ENCODE data around the gene IFT57. TPM values are rescaled to one million over a fixed set of nuclear protein-coding genes. Genes with fewer than 3 reads are reported as not detected.
A peak's percentile ranks its signal among the peaks of the same experiment; 100 is the strongest.

The IFT57 gene
- total and polyA plus RNA-seq, 3 experiments from 2014 or later, result 33.2 to 45.9 (median 43.0) TPM

DNA sequence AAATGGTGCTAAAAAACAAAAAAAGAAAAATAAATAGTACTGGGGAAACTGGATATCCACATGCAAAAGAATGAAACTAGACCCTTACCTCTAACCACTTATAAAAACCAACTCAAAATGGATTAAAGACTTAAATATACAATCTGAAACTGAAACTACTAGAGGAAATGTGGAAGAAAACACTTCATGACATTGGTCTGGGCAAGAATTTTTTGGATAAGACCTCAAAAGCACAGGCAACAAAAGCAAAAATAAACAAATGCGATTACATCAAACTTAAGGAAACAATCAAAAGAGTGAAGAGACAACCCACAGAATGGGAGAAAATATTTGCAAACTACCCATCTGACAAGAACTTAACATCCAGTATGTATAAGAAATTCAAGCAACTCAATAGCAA is 6.4 kb downstream of the IFT57 start:
- Histone ChIP-seq H3K4me3 (ENCODE audit: low read length) (no peak overlapping the region), H3K27ac (ENCODE audit: low read depth, low read length) (no peak overlapping the region), H3K9me3 (ENCODE audit: low read length) (no peaks in the 10 kb centered on the region), H3K4me1 (ENCODE audit: insufficient read depth, low read length) (peaks cover 23% of the 10 kb centered on the region), H3K36me3 (ENCODE audit: insufficient read depth, low read length) (no peaks in the 10 kb centered on the region), H3K27me3 (ENCODE audit: insufficient read depth, low read length, poor library complexity, severe bottlenecking) (no peaks in the 10 kb centered on the region)
- ChIA-PET POLR2A (no interaction called here), CTCF (no interaction called here)
- Mint-ChIP-seq H3K36me3 (peaks cover 17 to 40% (median 22%) of the 10 kb centered on the region in 3 donors), H3K4me1 (peaks cover 31 to 41% (median 36%) of the 10 kb centered on the region in 3 donors), H3K4me3 (peak overlapping the region in 3 of 7 donors; percentile 5 to 30 (median 17)), H3K27me3 (no peaks in the 10 kb centered on the region), H3K9me3 (no peaks in the 10 kb centered on the region), H3K27ac (peak overlapping the region in 6 of 8 donors; percentile 17 to 55 (median 26))
- no peak for DNase-seq

DNA sequence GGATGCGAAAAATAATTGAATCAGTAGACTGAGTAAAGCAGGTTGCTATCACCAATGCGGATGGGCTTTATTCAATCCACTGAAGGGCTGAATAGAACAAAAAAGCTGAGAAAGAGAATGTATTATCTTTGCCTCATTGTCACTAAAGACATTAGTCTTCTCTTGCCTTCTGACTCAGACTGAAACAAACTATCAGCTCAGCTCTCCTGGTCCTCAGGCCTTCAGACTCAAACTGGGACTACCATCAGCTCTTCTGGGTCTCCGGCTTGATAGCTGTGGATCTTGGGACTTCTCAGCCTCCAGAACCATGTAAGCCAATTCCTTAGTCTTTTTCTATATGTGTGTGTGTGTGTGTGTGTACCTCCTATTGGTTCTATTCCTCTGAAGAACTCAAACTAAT is 12.6 kb downstream of the IFT57 start:
- Histone ChIP-seq H3K27ac (ENCODE audit: low read depth, low read length) (no peak overlapping the region), H3K9me3 (ENCODE audit: low read length) (no peaks in the 10 kb centered on the region), H3K36me3 (ENCODE audit: insufficient read depth, low read length) (no peaks in the 10 kb centered on the region), H3K4me1 (ENCODE audit: insufficient read depth, low read length) (no peaks in the 10 kb centered on the region), H3K27me3 (ENCODE audit: insufficient read depth, low read length, poor library complexity, severe bottlenecking) (no peaks in the 10 kb centered on the region), H3K4me3 (ENCODE audit: low read length) (no peak overlapping the region)
- Mint-ChIP-seq H3K36me3 (peaks cover 32 to 50% (median 33%) of the 10 kb centered on the region in 3 donors), H3K4me1 (no peaks in the 10 kb centered on the region), H3K4me3 (no peak overlapping the region), H3K27me3 (no peaks in the 10 kb centered on the region), H3K9me3 (no peaks in the 10 kb centered on the region), H3K27ac (peak overlapping the region in 3 of 8 donors; percentile 21 to 84 (median 35))
- ChIA-PET POLR2A (interaction anchor here (0.5 kb wide), 1 partner anchor 110 kb away, joined by 9 read pairs; no protein-coding TSS in a partner anchor), CTCF (no interaction called here)
- DNase-seq, result no peak

DNA sequence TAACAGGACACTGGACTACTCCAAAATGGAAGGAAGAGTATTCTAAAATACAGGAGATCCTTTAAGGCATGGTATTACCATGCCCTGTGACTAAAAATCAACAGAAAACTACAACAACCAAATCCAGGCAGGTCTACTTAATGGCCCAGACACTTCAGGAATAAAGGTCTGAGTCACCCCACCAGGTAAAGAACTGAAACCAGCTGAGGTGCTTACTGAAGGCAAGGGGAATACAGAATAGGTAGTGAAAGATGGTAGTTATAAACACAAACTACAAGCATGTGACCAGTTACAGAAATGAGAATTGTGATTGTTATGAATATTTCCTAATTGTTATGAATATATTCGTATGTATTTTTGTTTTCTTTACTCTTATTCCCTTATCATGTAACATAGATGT is 13.4 kb downstream of the IFT57 start:
- Histone ChIP-seq H3K4me1 (ENCODE audit: insufficient read depth, low read length) (no peaks in the 10 kb centered on the region), H3K27ac (ENCODE audit: low read depth, low read length) (no peak overlapping the region), H3K4me3 (ENCODE audit: low read length) (no peak overlapping the region), H3K9me3 (ENCODE audit: low read length) (no peaks in the 10 kb centered on the region), H3K36me3 (ENCODE audit: insufficient read depth, low read length) (no peaks in the 10 kb centered on the region), H3K27me3 (ENCODE audit: insufficient read depth, low read length, poor library complexity, severe bottlenecking) (no peaks in the 10 kb centered on the region)
- H3K4me3 Mint-ChIP-seq, result no peak overlapping the region
- H3K4me1 Mint-ChIP-seq, result no peaks in the 10 kb centered on the region
- no peaks in the 10 kb centered on the region for H3K9me3 Mint-ChIP-seq
- no peaks in the 10 kb centered on the region for H3K27me3 Mint-ChIP-seq
- CTCF ChIA-PET, result no interaction called here
- H3K27ac Mint-ChIP-seq, result peak overlapping the region in 1 of 8 donors; percentile 8
- POLR2A ChIA-PET, result interaction anchor here (0.5 kb wide), 1 partner anchor 110 kb away, joined by 9 read pairs; no protein-coding TSS in a partner anchor
- H3K36me3 Mint-ChIP-seq, result peaks cover 30 to 51% (median 37%) of the 10 kb centered on the region in 3 donors
- no peak for DNase-seq

DNA sequence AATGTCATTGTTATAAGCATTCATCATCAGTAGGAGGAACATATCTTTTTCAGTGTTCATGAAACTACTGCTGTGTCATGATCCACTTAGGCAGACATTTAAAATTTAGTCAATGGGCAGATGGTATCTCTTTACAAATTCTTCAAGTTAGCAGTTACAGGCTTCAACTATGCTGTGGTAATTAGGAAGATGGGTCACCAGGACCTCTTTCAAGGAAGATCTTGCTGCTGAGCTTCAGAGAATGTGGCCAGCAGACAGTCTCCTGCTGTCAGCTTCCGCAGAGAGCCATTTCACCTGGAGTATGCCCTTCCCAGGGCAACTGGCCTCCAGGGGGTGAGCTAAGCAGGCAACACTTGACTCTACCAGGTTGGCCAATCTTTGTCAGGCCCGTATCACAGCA is 19.4 kb downstream of the IFT57 start:
- ChIA-PET CTCF (no interaction called here), POLR2A (interaction anchor here (0.6 kb wide), 1 partner anchor 113 kb away, joined by 3 read pairs; no protein-coding TSS in a partner anchor)
- Mint-ChIP-seq H3K4me1 (peaks cover 4 to 15% (median 6%) of the 10 kb centered on the region in 3 donors), H3K27me3 (no peaks in the 10 kb centered on the region), H3K4me3 (no peak overlapping the region), H3K9me3 (no peaks in the 10 kb centered on the region), H3K27ac (no peak overlapping the region), H3K36me3 (peaks cover 17 to 21% (median 18%) of the 10 kb centered on the region in 3 donors)
- no peaks in the 10 kb centered on the region for H3K9me3 ChIP-seq (ENCODE audit: low read length)
- no peaks in the 10 kb centered on the region for H3K27me3 ChIP-seq (ENCODE audit: insufficient read depth, low read length, poor library complexity, severe bottlenecking)
- H3K27ac ChIP-seq (ENCODE audit: low read depth, low read length), result no peak overlapping the region
- H3K36me3 ChIP-seq (ENCODE audit: insufficient read depth, low read length), result no peaks in the 10 kb centered on the region
- DNase-seq, result no peak
- no peak overlapping the region for H3K4me3 ChIP-seq (ENCODE audit: low read length)
- H3K4me1 ChIP-seq (ENCODE audit: insufficient read depth, low read length), result no peaks in the 10 kb centered on the region

DNA sequence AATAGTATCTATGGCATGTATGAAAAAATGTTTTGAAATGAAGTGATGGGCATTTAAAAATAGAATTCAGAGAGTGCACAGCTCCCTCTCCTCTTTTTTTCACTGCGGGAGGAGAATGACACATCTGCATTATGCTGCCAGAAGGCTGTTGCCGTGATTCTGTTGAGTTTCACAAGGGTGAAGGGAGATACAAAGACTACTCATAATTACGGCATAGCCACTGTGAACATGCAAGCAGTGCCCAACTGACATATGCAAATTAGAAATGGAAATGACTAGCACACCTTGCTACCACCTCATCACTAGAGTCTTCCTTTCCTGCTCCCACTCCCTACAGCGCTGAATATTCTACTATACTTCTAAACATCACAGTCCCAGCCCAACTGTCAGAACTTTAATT is 20.1 kb downstream of the IFT57 start:
- no peaks in the 10 kb centered on the region for H3K27me3 ChIP-seq (ENCODE audit: insufficient read depth, low read length, poor library complexity, severe bottlenecking)
- Mint-ChIP-seq H3K4me1 (peaks cover 4 to 15% (median 6%) of the 10 kb centered on the region in 3 donors), H3K27me3 (no peaks in the 10 kb centered on the region), H3K27ac (peak overlapping the region in 1 of 8 donors; percentile 8), H3K9me3 (no peaks in the 10 kb centered on the region), H3K4me3 (no peak overlapping the region), H3K36me3 (peaks cover 14 to 19% (median 14%) of the 10 kb centered on the region in 3 donors)
- no peaks in the 10 kb centered on the region for H3K9me3 ChIP-seq (ENCODE audit: low read length)
- H3K4me3 ChIP-seq (ENCODE audit: low read length), result no peak overlapping the region
- no peaks in the 10 kb centered on the region for H3K36me3 ChIP-seq (ENCODE audit: insufficient read depth, low read length)
- no peak overlapping the region for H3K27ac ChIP-seq (ENCODE audit: low read depth, low read length)
- POLR2A ChIA-PET, result no interaction called here
- no peak for DNase-seq
- CTCF ChIA-PET, result no interaction called here
- no peaks in the 10 kb centered on the region for H3K4me1 ChIP-seq (ENCODE audit: insufficient read depth, low read length)

DNA sequence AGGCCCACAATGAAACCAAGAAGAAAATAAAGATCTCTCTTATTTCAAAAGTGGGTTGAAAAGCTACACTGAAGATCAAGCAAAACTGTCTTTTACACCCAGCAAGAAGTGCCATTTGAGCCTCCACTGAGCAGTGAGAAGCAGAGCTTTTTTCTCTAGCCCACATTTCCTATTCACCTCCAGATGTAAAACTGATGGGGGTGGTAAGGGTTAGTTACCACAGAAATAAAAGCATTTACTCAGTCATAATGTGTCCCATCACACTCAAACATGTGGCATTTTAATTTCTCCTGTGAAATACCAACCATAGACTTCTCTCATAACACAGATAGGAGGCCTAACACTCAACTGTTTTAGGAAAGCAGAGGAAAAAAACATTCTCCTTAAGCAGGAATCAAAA is 21.0 kb downstream of the IFT57 start:
- H3K27ac ChIP-seq (ENCODE audit: low read depth, low read length), result no peak overlapping the region
- Mint-ChIP-seq H3K27me3 (no peaks in the 10 kb centered on the region), H3K27ac (peak overlapping the region in 1 of 8 donors; percentile 61), H3K36me3 (peaks cover 9 to 14% (median 12%) of the 10 kb centered on the region in 3 donors), H3K4me1 (peaks cover 4 to 15% (median 6%) of the 10 kb centered on the region in 3 donors), H3K9me3 (no peaks in the 10 kb centered on the region), H3K4me3 (no peak overlapping the region)
- no peaks in the 10 kb centered on the region for H3K9me3 ChIP-seq (ENCODE audit: low read length)
- DNase-seq, result no peak
- H3K36me3 ChIP-seq (ENCODE audit: insufficient read depth, low read length), result no peaks in the 10 kb centered on the region
- no peaks in the 10 kb centered on the region for H3K4me1 ChIP-seq (ENCODE audit: insufficient read depth, low read length)
- ChIA-PET CTCF (interaction anchor here (0.8 kb wide), 1 partner anchor 9 kb away, joined by 3 read pairs; no protein-coding TSS in a partner anchor), POLR2A (no interaction called here)
- no peak overlapping the region for H3K4me3 ChIP-seq (ENCODE audit: low read length)
- H3K27me3 ChIP-seq (ENCODE audit: insufficient read depth, low read length, poor library complexity, severe bottlenecking), result no peaks in the 10 kb centered on the region

DNA sequence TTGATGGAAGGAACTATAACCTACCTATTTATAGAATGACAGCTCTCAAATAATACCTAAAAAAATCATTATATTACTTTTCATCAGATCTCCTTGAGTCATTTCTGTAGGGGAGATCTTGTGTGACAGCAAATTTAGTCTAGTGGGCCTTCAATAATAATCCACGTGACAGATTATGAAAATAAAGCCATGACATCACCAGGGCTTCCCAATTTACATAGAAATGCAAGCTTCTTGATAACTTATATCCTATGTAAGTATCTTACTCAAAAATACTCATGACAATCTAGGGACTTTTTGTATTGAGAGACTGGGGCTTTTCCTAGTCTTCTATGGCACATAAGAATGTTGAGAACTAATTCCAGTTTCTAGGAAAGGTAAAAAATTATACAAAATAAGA is 21.6 kb downstream of the IFT57 start:
- no peak overlapping the region for H3K4me3 Mint-ChIP-seq
- H3K27ac ChIP-seq (ENCODE audit: low read depth, low read length), result no peak overlapping the region
- peaks cover 9 to 15% (median 13%) of the 10 kb centered on the region in 3 donors for H3K36me3 Mint-ChIP-seq
- no peaks in the 10 kb centered on the region for H3K9me3 Mint-ChIP-seq
- no peak for DNase-seq
- H3K27me3 ChIP-seq (ENCODE audit: insufficient read depth, low read length, poor library complexity, severe bottlenecking), result no peaks in the 10 kb centered on the region
- no peaks in the 10 kb centered on the region for H3K27me3 Mint-ChIP-seq
- ChIA-PET CTCF (no interaction called here), POLR2A (no interaction called here)
- H3K4me3 ChIP-seq (ENCODE audit: low read length), result no peak overlapping the region
- H3K36me3 ChIP-seq (ENCODE audit: insufficient read depth, low read length), result no peaks in the 10 kb centered on the region
- peaks cover 4 to 15% (median 6%) of the 10 kb centered on the region in 3 donors for H3K4me1 Mint-ChIP-seq
- no peak overlapping the region for H3K27ac Mint-ChIP-seq
- H3K4me1 ChIP-seq (ENCODE audit: insufficient read depth, low read length), result no peaks in the 10 kb centered on the region
- no peaks in the 10 kb centered on the region for H3K9me3 ChIP-seq (ENCODE audit: low read length)

DNA sequence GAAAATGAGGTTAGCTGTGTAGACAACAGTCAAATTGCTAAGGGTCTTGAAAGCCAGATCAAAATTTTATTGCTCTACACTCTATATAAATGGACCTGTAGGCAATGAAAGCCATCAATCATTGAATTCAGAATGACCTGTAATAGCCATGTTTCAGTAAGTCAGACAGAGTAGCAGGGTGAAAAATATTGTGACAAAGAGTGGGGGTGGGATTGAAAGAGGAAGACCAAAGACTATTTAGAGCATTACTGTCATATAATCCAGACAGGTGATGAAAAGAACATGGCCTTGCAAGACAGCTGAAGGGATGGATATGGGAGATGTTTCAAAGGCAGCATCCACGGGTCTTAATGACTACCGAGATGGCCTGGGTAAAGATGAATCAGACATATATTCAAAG is 22.2 kb downstream of the IFT57 start:
- no peaks in the 10 kb centered on the region for H3K4me1 ChIP-seq (ENCODE audit: insufficient read depth, low read length)
- Mint-ChIP-seq H3K27ac (no peak overlapping the region), H3K36me3 (peaks cover 7 to 16% (median 11%) of the 10 kb centered on the region in 3 donors), H3K4me1 (peaks cover 4 to 15% (median 6%) of the 10 kb centered on the region in 3 donors), H3K4me3 (no peak overlapping the region), H3K27me3 (no peaks in the 10 kb centered on the region), H3K9me3 (no peaks in the 10 kb centered on the region)
- CTCF ChIA-PET, result no interaction called here
- POLR2A ChIA-PET, result no interaction called here
- no peaks in the 10 kb centered on the region for H3K36me3 ChIP-seq (ENCODE audit: insufficient read depth, low read length)
- H3K27ac ChIP-seq (ENCODE audit: low read depth, low read length), result no peak overlapping the region
- H3K4me3 ChIP-seq (ENCODE audit: low read length), result no peak overlapping the region
- H3K27me3 ChIP-seq (ENCODE audit: insufficient read depth, low read length, poor library complexity, severe bottlenecking), result no peaks in the 10 kb centered on the region
- no peaks in the 10 kb centered on the region for H3K9me3 ChIP-seq (ENCODE audit: low read length)
- DNase-seq, result no peak
